Pancreas (tissue), 10 donors: ENCODE results near the gene CST1. TPM values are rescaled to one million over a fixed set of nuclear protein-coding genes. Genes with fewer than 3 reads are reported as not detected.

ENCODE experiments used
- ATAC-seq, 4 donors: fragments of 200-7000 bp; cut with Tn5 transposase; one replicate each; pipeline versions ENCODE4 v1.8.0 to v1.9.1; 2020; ENCODE audit warnings: mild to moderate bottlenecking in 4 of 4, moderate library complexity in 4 of 4
- DNase-seq, 6 donors: peaks; one replicate each; pipeline ENCODE4 v3.0.0-alpha.2; 2020
- FAIRE-seq: peaks from 2 replicates; lab custom pipeline; 2012; peaks lifted over from hg19 to GRCh38; lab: Jason Lieb, UNC
- H3K27ac ChIP-seq, 4 donors: fragments of 200-600 bp; sonication (generic); 1 replicate in 3 of 4; 2 replicates in 1 of 4; pipeline versions ENCODE4 v1.5.0 to v1.8.0; 2020
- H3K27me3 ChIP-seq, 4 donors: fragments of 200-600 bp; one replicate each; pipeline ENCODE4 v1.8.0; 2021
- H3K36me3 ChIP-seq, 3 donors: fragments of 200-600 bp; sonication (generic) in 1 of 3; one replicate each; pipeline versions ENCODE4 v1.5.0 to v1.8.0; 2020 to 2021
- H3K4me1 ChIP-seq, 3 donors: fragments of 200-600 bp; one replicate each; pipeline ENCODE4 v1.8.0; 2021
- H3K4me3 ChIP-seq, 4 donors: fragments of 200-600 bp; sonication (generic) in 2 of 4; one replicate each; pipeline versions ENCODE4 v1.5.0 to v1.8.0; 2020 to 2021
- H3K9me3 ChIP-seq, 4 donors: fragments of 200-600 bp; one replicate each; pipeline ENCODE4 v1.8.0; 2021
- WGBS, 2 donors: extraction: QIAGEN DNeasy Blood & Tissue Kit; methylation state at CpG; one replicate each; pipeline ENCODE4 v1.1.7; 2013; 5-methylcytosine and 5-hydroxymethylcytosine counted together
- intact Hi-C, 3 donors: fragments of 100-400 bp; cut with DNase I; formaldehyde crosslinking; loops; one replicate each; pipeline versions ENCODE4 v1.11.1 to v1.14.2; 2022
- polyA plus RNA-seq, 2 donors: library from polyadenylated mRNA; stranded (reverse); fragments of 200-250 nt; gene quantifications; one replicate each; pipeline ENCODE4 v1.2.3, GENCODE V29; 2013
- total RNA-seq, 6 donors: library from RNA; stranded (reverse); fragmentation: NEBNext Ultra II Directional in 4 of 6; extraction: Animal tissue kit (Norgen Biotek cat#: 25700) in 4 of 6; gene quantifications; one replicate each; pipeline versions ENCODE4 v1.2.1 to v1.2.4, GENCODE V29; 2021 to 2023
- TF ChIP-seq, protein P1 (sequence below), 4 donors: fragments of 200-600 bp; sonication (generic) in 3 of 4; IDR thresholded peaks; one replicate each; pipeline versions ENCODE4 v1.5.0 to v1.8.0; 2021; ENCODE audit warnings: antibody characterized with exemption in 4 of 4
- donor health status: healthy with polysubstance abuse.
- donor health status: DM: no; HTN: no; CAD: no; lungs with moderate emphysema.
- donor health status: DM: no; HTN: no; CAD: no.
- donor health status: control.
- donor health status: control.
- donor health status: Bipolar disorder and iron deficiency.
- donor health status: DM: yes; HTN: yes; CAD: no.
- donor health status: DM: no; HTN: no; CAD: no.
- donor health status: DM: no; HTN: no; CAD: no.
- donor health status: DM: yes; HTN: yes; CAD: no.

CST1 gene
- total and polyA plus RNA-seq, 8 donors, result 0.21 to 0.34 TPM; not detected in 6

DNA sequence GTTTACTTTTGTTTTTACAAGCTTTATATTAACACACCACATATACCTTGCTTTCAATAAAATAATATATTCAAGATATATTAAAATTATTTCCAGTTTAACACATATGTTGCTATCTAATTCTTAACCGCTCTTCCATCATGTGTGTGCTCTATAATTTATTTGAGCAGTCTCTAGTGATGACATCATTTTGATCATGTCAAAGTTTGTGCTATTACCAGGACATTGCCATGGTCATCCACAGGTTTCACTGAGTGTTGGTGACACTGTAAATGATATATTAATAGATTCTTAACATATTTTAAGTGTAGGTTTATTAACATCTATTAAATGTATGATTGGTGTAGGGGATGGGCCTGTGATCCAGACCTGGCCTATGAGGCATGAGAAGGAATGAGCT is 44.8 kb downstream of the CST1 start:
- intact Hi-C loops, result no loop called here
- Histone ChIP-seq H3K9me3 (no peaks in the 10 kb centered on the region), H3K27ac (no peak overlapping the region), H3K4me3 (no peak overlapping the region), H3K36me3 (no peaks in the 10 kb centered on the region), H3K4me1 (no peaks in the 10 kb centered on the region), H3K27me3 (no peaks in the 10 kb centered on the region)
- no peak for DNase-seq
- TF ChIP-seq, protein P1, sequence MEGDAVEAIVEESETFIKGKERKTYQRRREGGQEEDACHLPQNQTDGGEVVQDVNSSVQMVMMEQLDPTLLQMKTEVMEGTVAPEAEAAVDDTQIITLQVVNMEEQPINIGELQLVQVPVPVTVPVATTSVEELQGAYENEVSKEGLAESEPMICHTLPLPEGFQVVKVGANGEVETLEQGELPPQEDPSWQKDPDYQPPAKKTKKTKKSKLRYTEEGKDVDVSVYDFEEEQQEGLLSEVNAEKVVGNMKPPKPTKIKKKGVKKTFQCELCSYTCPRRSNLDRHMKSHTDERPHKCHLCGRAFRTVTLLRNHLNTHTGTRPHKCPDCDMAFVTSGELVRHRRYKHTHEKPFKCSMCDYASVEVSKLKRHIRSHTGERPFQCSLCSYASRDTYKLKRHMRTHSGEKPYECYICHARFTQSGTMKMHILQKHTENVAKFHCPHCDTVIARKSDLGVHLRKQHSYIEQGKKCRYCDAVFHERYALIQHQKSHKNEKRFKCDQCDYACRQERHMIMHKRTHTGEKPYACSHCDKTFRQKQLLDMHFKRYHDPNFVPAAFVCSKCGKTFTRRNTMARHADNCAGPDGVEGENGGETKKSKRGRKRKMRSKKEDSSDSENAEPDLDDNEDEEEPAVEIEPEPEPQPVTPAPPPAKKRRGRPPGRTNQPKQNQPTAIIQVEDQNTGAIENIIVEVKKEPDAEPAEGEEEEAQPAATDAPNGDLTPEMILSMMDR (IDR thresholded peaks at IDR 0.05), result no peak
- ATAC-seq, result no peak
- 83 to 95% methylated on average over 1 of the region's 1 CpG for WGBS, 2 donors
- FAIRE-seq, result no peak

DNA sequence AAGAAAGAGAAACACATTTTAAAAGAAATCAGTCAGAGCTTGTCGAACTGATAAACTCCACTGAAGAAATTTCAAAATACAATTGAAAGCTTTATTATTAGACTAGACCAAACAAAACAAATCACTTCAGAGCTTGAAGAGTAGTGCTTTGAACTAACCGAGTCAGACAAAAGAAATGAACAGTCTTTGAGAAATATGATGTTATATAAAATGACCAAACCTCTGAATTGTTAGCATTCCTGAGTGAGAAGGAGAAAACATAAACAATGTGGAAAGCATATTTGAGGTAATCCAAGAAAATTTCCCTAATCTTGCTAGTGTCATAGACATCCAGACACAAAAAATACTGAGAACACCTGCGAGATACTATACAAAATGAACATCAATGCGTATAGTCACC is 48.7 kb downstream of the CST1 start:
- 52 to 56% methylated on average over 4 of the region's 4 CpGs for WGBS, 2 donors
- TF ChIP-seq, protein P1 (IDR thresholded peaks at IDR 0.05), result no peak

DNA sequence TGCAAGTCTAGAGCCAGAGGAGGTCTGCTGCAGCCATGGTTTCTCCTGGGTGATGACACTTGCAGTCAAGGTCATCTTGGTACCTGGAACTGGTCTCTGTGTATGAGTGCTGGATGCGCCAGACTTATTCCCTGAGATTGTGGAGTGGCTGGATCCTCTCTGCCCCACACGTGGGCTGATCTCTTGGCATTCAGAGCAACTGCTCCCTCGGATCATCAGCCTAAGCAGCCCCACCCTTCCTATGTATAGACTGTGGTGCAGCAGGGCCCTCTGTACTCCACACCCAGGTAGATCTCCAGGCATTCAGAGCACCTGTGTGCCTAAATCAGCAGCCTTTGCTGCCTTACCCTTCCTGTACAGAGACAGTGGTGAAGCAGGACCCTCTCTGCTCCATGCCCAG is 49.8 kb downstream of the CST1 start:
- intact Hi-C loops, result no loop called here
- FAIRE-seq (no peak), DNase-seq (no peak), ATAC-seq (no peak)
- no peaks in the 10 kb centered on the region for H3K36me3 ChIP-seq
- H3K27ac ChIP-seq, result no peak overlapping the region
- 58 to 64% methylated on average over 3 of the region's 3 CpGs for WGBS, 2 donors
- no peaks in the 10 kb centered on the region for H3K9me3 ChIP-seq
- TF ChIP-seq, protein P1 (IDR thresholded peaks at IDR 0.05), result no peak
- H3K27me3 ChIP-seq, result no peaks in the 10 kb centered on the region
- no peaks in the 10 kb centered on the region for H3K4me1 ChIP-seq
- no peak overlapping the region for H3K4me3 ChIP-seq

More for the DNA sequence above, 48.7 kb downstream of the CST1 start:
- Histone ChIP-seq H3K4me3 (no peak overlapping the region), H3K27me3 (no peaks in the 10 kb centered on the region), H3K36me3 (no peaks in the 10 kb centered on the region), H3K9me3 (no peaks in the 10 kb centered on the region), H3K4me1 (no peaks in the 10 kb centered on the region), H3K27ac (no peak overlapping the region)
- FAIRE-seq (no peak), DNase-seq (no peak), ATAC-seq (no peak)
- intact Hi-C loops, result no loop called here

DNA sequence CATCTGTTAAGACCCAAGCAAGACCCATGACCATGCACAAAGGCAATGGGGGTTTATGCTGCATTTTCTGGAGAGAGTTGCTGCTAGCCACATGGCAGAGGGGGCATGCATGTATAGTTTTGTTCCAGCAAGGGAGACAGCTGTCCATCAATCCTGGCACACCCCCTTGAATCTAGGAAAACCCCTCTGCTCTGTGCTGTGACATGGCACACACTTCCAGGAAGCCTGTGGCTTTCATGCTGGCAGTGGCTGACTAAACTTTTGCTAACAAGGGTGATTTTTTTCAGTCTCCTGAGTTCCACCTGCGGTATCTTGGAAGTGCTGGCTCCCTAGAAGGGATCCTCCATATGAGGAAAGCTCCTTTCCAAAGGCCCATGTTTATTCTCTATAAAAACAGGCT is 52.8 kb downstream of the CST1 start:
- WGBS, 2 donors, result 44 to 88% methylated on average over 1 of the region's 1 CpG
- H3K4me1 ChIP-seq, result no peaks in the 10 kb centered on the region
- TF ChIP-seq, protein P1 (IDR thresholded peaks at IDR 0.05), result no peak

More for the DNA sequence above, 52.8 kb downstream of the CST1 start:
- no peaks in the 10 kb centered on the region for H3K27me3 ChIP-seq
- no peak for FAIRE-seq
- H3K9me3 ChIP-seq, result no peaks in the 10 kb centered on the region
- no peaks in the 10 kb centered on the region for H3K36me3 ChIP-seq
- no peak overlapping the region for H3K4me3 ChIP-seq
- DNase-seq, result no peak
- intact Hi-C loops, result no loop called here
- no peak overlapping the region for H3K27ac ChIP-seq
- ATAC-seq, result no peak

Other genes starting within 250 kb of the CST1 start
- not detected for gene CST9L, start 182.5 kb downstream of the CST1 start, total RNA-seq
- gene CST9L, start 182.5 kb downstream of the CST1 start, polyA plus RNA-seq, result not detected
- gene CST9, start 145.0 kb downstream of the CST1 start, total RNA-seq, result not detected
- gene CST9, start 145.0 kb downstream of the CST1 start, polyA plus RNA-seq, result not detected
- gene CST3, start 113.0 kb downstream of the CST1 start, total RNA-seq, result 100 to 1,000 TPM; 232 to 445 (median 264) TPM
- 100 to 1,000 TPM; 201 to 319 TPM for gene CST3, start 113.0 kb downstream of the CST1 start, polyA plus RNA-seq
- not detected for gene CST4, start 61.9 kb downstream of the CST1 start, total RNA-seq
- not detected for gene CST4, start 61.9 kb downstream of the CST1 start, polyA plus RNA-seq
- gene CST2, start 75.8 kb upstream of the CST1 start, total RNA-seq, result 1 to 10 TPM in 1 of 6 donors, under 1 TPM in 1, not detected in 4; 0.28 to 2.7 TPM
- 1 to 10 TPM; 2.3 to 7.5 TPM for gene CST2, start 75.8 kb upstream of the CST1 start, polyA plus RNA-seq
- under 1 TPM in 3 of 6 donors, not detected in 3; 0.23 to 0.63 (median 0.37) TPM for gene CST5, start 128.8 kb upstream of the CST1 start, total RNA-seq
- gene CST5, start 128.8 kb upstream of the CST1 start, polyA plus RNA-seq, result under 1 TPM; 0.46 to 0.61 TPM
- under 1 TPM in 3 of 6 donors, not detected in 3; 0.19 to 0.47 (median 0.28) TPM for gene GGTLC1, start 237.8 kb upstream of the CST1 start, total RNA-seq
- 1 to 10 TPM in 1 of 2 donors, under 1 TPM in 1; 0.33 to 1.0 TPM for gene GGTLC1, start 237.8 kb upstream of the CST1 start, polyA plus RNA-seq